SK-MEL-5 (cell line): ENCODE data around the gene PCAT7. TPM values are rescaled to one million over a fixed set of nuclear protein-coding genes. Genes with fewer than 3 reads are reported as not detected.
"Not testable (repeated sequence)": the region's sequence is repeated elsewhere in the genome, so short reads cannot be mapped to it uniquely, and the experiment has no call there.

Source experiments
- DNase-seq: peaks from one replicate; pipeline ENCODE4 v3.0.0-alpha.2; 2016; ENCODE audit warnings: low read depth, low spot score
- in situ Hi-C: cut with HindIII; loops from 2 replicates; pipeline ENCODE4 v1.10.0; 2016; ENCODE audit warnings: low sequenced_read_pairs, high pct_unique_total_duplicates, low pct_unique_long_range_greater_than_20kb
- total RNA-seq: library from RNA; depleted of rRNA; stranded (reverse); fragments of >200 nt; shearing (Covaris generic); gene quantifications from 2 replicates; pipeline ENCODE4 v1.2.3, GENCODE V29; 2014

PCAT7 gene
- total RNA-seq, 1 experiment from 2014 or later = 0.16 TPM

GRCh38 chr9:94591046-94591545 lies 36.2 kb downstream of the PCAT7 start:
- in situ Hi-C loops, DNase-seq: not testable (repeated sequence)

GRCh38 chr9:94591876-94592275 lies 37.0 kb downstream of the PCAT7 start:
- DNase-seq = no peak
- in situ Hi-C loops = no loop called here

GRCh38 chr9:94592683-94593082 lies 37.8 kb downstream of the PCAT7 start:
- in situ Hi-C loops, DNase-seq: not testable (repeated sequence)

- DNase-seq = no peak
- in situ Hi-C loops = no loop called here
These were observed 38.8 kb downstream of the PCAT7 start, which contains the start of gene FBP2 for GRCh38 chr9:94593459-94594345. Gene FBP2, minus strand, starts transcription at chr9:94593824. Its CDS starts 98 bp downstream, at chr9:94593726.

GRCh38 chr9:94599102-94599501 lies 44.2 kb downstream of the PCAT7 start:
- in situ Hi-C loops = no loop called here
- no peak for DNase-seq

GRCh38 chr9:94600258-94600657 lies 45.4 kb downstream of the PCAT7 start:
- in situ Hi-C loops = no loop called here

GRCh38 chr9:94600715-94601114 lies 45.8 kb downstream of the PCAT7 start:
- DNase-seq = no peak
- in situ Hi-C loops = no loop called here

More at GRCh38 chr9:94600258-94600657, 45.4 kb downstream of the PCAT7 start:
- DNase-seq = no peak

GRCh38 chr9:94602666-94603065 lies 47.8 kb downstream of the PCAT7 start:
- no peak for DNase-seq

GRCh38 chr9:94603259-94604160 lies 48.6 kb downstream of the PCAT7 start:
- peak; percentile 80 for DNase-seq
- in situ Hi-C loops = no loop called here

More at GRCh38 chr9:94602666-94603065, 47.8 kb downstream of the PCAT7 start:
- in situ Hi-C loops = no loop called here

GRCh38 chr9:94606646-94607422 lies 52.0 kb downstream of the PCAT7 start:
- no peak for DNase-seq
- in situ Hi-C loops = no loop called here

- in situ Hi-C loops = no loop called here
These were observed 52.5 kb downstream of the PCAT7 start for GRCh38 chr9:94607423-94607691.

GRCh38 chr9:94610181-94610606 lies 55.3 kb downstream of the PCAT7 start:
- DNase-seq = no peak
- in situ Hi-C loops = no loop called here

More at GRCh38 chr9:94607423-94607691, 52.5 kb downstream of the PCAT7 start:
- DNase-seq = no peak

- in situ Hi-C loops = no loop called here
- no peak for DNase-seq
These were observed 56.8 kb downstream of the PCAT7 start for GRCh38 chr9:94611638-94612068.

- DNase-seq = no peak
- in situ Hi-C loops = no loop called here
These were observed 57.2 kb downstream of the PCAT7 start for GRCh38 chr9:94612071-94612470.

- in situ Hi-C loops = no loop called here
- DNase-seq = peak; percentile 38
These were observed 58.1 kb downstream of the PCAT7 start for GRCh38 chr9:94613003-94613402.

- in situ Hi-C loops = no loop called here
- no peak for DNase-seq
These were observed 64.1 kb downstream of the PCAT7 start for GRCh38 chr9:94619026-94619425.
